SIG-M5 treated with dmso at 0.1 percent for 504 hours (cell line): ENCODE data around the gene ST3GAL4.
"Not testable (repeated sequence)": the region's sequence is repeated elsewhere in the genome, so short reads cannot be mapped to it uniquely, and the experiment has no call there.

Experiments
- DNase-seq: peaks from one replicate; lab custom pipeline; 2025; ENCODE audit not compliant: unreplicated experiment; lab: John Stamatoyannopoulos, UW

Gene ST3GAL4

DNA sequence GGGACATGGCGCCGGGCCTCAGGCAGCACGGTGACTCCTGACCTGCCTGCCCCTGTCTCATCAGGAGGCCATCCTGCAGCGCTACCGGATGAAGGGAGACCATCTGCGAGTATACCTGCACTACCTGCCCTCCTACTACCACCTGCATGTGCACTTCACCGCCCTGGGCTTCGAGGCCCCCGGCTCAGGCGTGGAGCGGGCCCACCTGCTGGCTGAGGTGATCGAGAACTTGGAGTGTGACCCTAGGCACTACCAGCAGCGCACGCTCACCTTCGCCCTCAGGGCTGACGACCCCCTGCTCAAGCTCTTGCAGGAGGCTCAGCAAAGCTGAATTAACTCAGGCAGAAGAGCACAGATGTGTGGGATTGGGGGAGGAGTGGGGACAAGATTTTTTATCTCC is 10.2 kb upstream of the ST3GAL4 start:
- no peak for DNase-seq

DNA sequence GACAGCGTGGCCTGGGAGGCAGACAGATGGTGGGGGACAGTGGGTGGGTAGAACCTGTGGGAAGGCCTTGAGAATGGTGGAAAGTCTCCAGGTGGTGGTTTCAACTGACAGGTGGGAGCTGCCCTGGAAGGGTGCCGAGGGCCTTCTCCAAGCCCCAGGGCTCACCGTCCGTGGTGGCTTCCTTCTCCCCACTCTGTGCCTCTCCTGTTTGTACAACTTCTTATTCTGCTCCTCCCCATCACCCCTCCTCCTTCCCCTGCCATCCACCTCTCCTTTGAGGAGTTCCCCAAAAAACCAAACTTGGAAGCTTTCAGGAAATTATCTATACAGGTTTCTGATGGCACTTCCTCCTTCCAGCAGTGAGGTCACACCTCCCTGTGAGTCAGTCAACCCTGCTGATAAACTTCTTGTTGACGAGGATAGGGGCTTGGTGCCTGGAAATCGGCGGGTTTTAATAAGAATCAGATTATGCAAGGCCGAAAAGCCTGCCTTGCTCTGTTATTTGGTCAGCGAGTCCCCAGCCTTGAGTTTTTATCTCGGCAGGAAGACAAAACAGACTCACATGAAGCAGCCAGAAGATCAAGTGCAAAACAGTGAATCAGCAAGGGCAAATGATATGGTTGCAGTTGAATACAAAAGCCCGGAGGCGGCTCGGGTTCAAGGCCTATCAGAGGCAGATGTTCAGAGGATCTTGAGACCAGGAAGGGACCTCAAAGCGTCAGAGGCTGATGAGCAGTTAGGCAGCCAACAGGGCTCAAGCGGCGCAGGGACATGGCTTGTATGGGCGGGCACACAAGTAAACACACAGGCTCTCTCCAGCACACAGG is 9.5 kb upstream of the ST3GAL4 start:
- DNase-seq = peak; percentile 86

DNA sequence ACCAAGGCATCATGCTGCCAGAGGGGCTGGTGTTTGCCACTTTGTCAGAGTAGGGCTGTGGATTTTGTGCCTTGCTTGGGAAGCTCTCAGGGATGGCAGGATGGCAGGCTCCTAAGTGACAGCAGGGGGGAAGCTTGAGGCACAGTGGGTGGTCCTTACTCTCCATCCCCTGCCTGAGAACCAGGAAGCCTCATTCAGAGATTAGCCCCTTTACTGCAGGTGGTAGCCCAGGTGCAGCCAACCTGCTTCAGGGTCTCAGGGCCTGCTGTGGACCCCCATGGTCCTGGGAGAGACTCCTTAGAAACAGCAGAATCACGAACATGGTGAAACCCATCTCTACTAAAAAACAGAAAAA is 8.9 kb upstream of the ST3GAL4 start:
- no peak for DNase-seq

DNA sequence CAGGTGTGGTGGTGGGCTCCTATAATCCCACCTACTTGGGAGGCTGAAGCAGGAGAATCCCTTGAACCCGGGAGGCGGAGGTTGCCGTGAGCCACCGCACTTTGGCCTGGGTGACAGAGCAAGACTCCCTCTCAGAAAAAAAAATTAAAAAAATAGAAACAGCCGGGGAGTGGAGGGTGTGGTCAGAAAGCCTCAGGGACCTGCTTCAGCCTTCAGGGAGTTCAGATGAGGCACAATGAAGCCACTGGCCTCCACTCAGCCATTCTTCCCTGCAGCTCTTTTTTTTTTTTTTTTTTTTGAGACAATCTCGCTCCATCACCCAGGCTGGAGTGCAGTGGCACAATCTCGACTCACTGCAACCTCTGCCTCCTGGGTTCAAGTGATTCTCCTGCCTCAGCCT is 8.5 kb upstream of the ST3GAL4 start:
- DNase-seq = not testable (repeated sequence)

DNA sequence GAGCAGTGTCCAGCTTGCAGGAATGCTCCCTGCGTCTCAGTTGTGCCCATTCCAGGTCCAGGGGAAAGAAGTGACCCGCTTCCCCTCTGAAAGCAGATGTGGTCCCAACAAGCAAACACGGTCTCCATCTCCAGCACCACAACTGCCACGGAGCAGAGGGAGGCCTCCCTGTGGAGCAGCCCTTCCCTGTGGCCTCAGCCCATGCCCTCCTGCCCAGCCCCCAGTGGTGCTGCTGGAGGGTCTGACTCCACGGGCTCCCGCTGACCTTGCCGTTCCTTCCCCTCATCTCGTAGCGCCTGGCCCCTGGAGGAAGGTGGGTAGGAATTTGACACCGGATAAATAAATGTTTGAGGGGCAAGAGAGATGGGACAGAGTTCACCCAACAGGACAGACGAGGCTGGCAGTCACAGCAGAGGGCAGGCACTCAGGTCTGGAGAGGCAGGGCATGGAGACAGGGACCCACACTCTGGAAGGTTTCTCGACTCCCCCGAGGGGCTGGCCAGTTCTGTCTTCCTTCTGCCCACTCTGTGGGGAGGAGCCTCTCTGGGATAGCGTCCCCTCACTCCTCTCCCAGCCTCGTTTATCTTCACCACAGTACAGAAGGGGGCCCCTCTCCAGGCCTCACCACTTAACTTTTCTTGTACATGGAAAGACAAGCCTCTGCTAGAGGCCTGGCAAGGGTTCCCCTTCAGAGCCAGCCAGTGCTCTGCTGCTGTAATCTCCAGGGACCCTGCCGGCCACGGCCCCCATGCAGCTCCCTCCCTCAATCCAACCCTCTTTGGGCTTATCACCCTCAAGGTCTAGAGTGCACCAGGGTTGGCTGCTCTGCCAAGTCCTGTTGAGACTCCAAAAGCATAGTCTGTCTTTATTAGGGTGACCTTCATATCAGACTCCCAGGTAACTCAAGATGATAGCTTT is 7.5 kb upstream of the ST3GAL4 start:
- DNase-seq = no peak

DNA sequence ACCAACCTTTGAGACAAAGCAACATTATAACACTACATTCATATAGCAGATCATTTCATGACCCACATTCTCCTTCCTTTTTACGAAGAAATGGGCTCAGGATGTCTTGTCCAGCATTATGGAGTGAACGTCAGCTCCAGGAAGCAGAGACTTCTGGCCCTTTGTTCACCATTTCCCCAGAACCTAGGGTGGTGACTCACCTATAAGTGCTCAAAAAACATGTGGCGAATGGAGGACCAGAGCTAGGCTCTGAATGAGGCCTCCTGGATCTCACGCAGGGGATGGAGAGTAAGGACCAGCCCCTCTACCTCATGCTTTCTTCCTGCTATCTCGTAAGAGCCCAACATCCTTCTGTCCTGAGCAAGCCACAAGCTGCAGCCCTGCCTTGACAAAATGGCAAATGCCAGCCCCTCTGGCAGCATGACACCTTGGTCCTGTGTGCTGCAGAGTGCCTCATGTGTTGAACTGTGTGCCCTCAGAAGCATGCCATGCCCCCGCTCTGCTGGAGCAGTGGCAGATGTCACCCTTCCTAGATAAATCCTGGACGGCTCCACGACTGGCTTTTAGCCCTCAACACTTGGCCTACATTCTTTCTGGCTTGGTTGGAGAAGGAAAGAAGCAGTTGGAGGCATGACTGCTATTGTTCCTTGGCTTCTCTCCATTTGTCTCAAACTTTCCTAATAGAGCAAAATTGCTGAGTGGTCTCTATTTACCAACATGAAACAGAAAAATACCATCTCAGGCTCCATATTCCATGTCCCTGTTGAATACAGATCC is 6.5 kb upstream of the ST3GAL4 start:
- no peak for DNase-seq

DNA sequence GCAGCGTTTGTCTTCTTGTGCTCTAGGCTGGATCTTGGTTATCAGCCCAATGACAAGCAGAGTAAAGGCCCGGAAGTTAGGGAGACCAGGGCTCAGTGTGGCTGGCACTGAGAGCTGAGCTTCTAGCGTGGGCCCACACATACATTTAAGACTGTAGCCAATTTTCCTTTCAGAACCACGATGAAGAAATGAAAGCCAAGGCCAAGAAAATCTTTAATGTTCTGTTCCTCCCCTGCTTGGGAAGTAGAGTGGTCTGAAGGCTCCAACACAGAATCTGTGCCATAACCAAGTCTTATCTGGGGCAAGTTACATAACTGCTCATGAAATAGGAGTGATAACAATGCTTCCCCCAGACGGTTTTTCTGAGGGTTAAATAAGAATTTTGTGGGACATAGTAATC is 4.7 kb upstream of the ST3GAL4 start:
- no peak for DNase-seq

DNA sequence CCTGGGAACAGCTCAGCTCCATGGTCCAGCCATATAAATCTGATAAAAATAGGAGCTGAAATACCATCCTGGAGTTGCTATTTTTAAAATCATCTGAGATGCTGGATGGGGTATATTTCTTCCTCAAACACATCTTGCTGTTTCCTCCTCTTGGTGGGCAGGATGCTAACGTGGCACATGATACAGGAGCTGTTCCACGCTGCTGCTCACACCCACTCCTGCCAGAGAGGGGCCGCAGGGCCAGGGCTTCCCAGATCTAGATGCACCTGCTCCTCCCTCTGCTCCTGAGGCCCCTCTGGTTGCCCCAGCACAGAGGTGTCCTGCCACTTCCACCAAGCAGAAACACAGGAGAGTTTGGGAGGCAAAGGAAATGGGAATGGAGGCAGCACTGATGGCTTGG is 3.3 kb upstream of the ST3GAL4 start:
- DNase-seq = no peak

DNA sequence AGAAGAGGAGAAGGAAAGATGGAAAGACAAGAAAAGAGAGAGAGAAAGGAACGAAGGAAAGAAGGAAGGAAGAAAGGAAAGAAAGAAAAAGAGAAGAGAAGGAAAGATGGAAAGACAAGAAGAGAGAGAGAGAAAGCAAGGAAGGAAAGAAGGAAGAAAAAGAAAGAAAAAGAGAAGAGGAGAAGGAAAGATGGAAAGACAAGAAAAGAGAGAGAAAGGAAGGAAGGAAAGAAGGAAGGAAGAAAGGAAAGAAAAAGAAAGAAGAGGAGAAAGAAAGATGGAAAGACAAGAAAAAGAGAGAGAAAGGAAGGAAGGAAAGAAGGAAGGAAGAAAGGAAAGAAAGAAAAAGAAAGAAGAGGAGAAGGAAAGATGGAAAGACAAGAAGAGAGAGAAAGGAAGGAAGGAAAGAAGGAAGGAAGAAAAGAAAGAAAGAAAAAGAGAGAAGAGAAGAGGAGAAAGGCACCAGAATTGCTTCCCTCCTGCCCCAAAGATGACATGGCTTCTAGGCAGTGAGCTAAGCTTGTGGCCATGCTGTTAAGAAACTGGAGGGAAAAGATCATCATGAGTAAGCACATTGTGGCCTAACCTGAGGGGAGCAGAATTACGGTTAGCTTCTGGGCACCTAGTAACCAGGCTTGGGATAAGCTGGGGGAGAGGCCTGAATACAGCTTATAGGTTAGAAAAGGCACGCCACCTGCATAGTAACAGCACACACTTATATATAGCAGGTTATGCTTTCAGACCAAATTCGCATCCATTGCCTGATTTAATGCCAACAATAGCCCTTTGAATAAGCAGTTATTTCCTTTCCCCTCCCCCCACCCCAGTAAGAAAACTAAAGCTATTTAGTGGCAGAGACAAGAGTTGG is 2.3 kb upstream of the ST3GAL4 start:
- peak; percentile 86 for DNase-seq

DNA sequence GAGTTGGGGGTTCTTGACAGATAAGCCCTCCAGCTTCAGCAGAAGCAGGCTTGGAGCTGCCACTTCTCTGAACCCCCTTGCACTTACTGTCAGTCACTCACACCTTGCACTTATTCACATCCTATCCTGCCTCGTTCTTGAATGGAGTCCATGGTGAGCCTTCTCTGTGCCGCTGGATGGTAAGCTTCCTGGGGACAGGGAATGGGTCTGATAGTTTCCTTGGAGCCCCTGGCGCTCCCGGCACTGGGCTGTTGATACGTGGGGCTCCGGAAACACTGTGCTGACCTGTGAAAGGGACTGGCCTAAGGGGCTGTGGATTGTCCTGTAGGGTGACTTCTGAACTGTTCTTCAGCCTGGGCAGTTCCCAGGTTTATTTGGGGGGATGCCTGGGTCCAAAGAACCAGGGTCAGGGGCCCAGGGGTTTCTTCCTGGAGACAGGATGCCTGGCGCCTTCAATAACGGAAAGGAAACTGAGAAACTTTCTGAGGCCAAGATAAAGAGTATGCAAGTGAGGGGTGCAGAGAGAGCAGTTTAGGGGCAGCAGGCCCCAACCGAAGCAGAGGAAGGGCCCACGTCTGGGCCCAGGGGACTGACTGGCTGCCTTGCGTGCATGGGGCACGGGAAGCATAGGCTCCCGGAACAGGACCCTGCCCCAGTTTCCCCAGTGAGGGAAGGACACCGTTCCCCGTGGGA is 709 bp upstream of the ST3GAL4 start:
- DNase-seq = no peak

DNA sequence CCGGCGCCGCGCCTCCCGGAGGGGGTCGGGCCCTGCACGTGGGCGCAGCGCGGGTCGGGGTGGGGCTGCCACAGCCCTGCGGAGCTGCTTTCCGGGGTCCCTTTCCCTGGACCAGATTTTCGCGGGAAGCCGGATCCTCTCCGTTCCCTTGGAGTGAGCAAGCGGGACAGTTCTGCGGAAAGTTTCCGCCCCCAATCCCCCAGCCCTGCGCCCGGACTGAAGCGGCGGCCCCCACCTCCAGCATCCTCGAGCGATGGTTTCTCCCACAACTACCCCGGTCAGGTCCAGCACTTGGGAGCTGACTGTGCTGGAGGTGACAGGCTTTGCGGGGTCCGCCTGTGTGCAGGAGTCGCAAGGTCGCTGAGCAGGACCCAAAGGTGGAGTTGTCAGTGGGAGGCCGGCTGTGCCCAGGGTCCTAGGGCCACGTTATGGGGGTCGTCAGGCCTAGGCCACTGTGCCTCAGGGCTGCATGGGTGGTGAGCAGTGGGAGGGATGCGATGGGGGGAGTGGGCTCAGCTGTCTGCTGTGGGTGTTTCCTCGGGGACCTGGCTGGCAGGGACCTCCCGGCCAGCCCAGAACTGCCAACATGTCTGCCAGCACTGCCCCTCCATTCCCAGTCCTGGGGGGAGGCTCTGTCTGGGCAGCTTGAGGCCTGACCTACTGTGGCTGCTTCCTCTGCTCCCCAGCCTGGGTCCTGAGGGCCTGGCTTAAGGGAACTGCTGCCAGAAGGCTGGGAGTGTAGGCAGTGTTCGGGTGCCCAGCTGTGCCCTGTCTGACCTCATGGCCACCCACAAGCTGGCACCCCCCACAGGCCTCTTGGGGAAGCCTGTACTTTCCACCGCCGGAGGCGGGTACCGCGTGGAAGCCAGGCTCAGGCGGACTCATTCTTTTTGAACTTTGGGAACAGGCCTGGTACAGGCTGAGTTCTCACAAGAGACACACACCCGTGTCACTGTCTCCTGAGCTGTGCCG is 726 bp downstream of the ST3GAL4 start:
- peak; percentile 43 for DNase-seq

DNA sequence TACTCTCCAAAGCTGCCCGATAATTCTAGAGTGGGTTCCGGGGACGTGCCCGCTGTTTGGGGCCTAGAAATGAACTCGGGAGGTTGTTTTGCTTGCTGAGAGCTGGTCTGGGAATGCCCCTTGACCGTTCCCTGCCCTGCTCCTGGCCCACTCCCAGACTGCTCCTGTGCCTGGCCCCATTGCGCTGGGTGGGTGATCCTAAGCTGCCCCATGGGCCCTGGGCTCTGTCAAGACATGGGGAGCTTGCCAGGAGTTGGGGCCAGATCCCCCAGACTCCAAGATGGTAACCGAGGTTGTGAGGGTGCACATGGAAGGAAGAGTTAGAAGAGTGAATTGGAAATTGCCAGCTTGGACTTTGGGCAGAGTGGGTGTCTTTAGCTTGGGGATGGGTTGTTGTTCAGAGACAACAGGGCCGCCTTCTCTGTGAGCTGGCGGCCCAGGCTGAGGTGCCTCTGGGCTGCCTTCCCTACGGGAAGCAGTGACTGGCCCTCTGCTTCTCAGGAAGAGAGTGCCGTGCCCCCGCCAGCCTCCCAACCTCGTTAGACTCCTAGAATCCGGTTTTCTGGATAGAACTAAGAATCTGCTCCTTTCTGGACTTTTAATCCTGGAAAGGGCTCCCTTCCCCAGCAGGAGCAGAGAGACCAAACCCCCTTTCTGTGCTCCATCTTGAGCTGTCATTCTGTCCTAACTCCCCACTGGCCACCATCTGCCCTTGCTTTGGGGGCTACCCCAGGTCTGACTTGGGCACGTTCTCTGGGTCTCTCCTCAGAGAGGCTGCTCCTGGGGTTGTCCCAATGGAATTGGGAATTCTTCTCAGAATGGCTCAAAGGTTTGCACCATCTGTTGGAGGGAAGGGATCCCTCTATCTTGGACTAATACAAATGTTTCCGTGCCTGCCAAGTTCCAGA is 1.8 kb downstream of the ST3GAL4 start:
- no peak for DNase-seq

DNA sequence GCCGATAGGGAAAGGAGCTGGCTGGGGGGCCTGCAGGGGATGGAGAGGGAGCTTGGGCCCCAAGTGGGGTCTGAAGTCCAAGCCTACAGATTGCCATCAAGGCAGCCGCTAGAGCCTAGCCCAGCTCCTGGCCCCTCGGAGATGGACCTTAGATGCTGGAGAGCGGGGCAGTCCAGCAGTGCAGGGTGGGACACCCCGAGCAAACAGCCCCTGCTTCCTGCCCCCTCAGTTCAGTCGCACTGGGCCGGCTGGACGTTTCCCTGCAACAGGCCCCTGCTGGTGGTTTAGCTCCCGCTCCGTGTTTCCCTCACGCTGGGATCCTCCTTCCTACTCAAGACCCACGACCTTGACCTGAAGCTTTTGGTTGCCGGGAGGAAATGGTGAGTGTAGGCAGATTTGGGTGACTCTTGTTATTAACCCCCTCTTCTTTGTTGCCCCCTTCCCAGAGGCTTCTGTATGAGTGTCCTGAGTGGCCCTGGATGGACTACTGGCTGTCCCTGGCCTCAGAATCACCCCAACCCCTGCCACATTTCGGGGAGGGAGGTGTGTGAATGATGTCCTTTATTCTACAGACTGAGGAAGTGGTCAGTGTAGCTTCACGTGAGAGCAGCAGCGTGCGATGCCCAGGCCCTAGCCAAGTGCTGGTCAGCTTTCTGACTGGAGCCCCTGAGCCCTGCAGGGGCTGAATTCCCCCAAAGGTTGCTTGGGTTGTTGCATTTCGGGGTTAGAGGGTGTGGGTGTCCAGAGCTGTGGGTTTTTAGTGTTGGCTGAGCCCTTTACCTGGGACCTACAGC is 2.7 kb downstream of the ST3GAL4 start:
- DNase-seq = no peak

DNA sequence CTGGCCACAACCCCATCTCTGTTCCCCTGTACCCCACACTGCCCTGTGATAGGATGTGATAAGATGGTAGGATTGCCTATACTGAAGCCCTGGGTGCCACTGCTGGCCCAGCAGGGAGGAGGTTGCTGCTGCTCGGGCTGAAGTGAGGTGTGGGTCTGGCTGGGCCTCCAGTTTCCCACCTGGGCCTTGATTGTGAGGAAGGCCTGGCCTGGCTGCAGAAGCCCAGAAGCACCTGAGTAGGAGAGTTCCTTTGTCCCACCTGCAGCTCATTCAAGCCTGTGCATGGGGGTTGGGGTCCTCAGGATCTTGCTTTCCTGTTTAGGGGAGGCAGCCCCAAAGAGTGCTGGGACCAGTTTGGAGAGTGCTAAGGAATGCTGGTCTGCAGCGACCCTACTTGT is 3.3 kb downstream of the ST3GAL4 start:
- DNase-seq = no peak

DNA sequence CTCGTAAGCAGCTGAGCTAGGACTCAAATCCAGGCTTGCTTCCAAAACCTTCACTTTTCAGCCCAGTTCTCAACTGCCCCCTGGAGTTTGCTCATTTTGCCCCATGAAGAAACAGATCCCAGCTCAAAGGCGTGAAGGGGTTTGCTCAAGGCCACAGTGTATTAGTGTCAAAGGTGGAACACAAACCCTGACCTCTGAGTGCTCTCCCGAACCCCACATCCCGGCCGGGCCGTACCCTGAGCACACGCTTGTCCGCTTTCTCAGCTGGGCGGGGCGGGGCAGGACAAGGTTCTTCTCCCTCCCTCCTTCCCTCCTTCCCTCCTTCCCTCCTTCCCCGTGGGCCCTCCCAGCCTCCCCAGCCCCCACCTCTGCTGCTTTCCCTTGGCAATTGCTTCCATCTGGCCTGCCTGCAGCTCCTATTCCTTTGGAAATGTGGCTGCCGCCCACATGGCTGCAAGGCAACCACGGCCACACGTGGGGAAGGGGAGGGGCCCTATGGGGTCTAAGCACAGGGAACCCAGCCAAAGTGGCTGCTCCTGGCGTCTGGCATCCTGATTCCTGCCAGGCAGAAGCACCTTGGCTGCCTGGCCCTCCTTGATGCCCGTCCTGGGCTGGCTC is 4.1 kb downstream of the ST3GAL4 start:
- DNase-seq = no peak

DNA sequence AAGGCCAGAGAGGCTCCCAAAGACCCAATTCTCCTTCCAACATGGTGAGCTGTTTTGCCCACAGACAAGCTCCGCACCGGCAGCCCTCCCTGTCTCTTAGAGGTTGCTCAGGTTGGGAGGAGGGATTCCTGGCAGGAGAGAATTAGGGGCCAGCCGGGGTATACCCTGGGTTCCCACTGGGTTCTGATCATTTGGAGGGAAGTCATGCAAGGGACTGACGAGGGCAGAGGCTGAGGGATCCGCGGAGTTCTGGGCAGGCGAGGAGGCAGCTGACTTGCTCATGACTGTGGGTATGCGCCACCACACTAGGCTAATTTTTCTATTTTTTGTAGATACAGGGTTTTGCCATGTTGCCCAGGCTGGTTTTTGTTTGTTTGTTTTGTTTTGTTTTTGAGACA is 4.6 kb downstream of the ST3GAL4 start:
- no peak for DNase-seq

DNA sequence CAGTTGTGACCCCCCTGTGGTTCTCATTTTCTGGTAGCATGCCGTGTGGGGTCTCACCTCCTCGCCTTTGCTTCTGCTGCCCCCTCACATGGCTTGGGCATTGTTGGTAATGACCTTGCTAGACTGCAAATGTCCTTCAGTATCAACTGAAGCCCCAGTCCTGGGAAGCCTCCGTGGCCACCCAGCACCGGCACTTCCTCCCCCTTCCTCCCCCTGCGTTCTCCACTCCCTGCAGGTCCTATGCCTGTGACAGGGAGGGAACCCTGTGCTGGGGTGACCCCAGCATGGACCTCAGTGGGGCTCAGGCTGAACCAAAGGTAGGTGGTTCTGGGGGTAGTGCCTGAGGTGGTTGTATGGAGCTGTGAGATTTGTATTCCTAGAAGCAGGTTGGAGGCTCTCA is 5.9 kb downstream of the ST3GAL4 start:
- no peak for DNase-seq
